ENCODE data around the gene CROCC2. TPM values are rescaled to one million over a fixed set of nuclear protein-coding genes. Genes with fewer than 3 reads are reported as not detected.
A peak's percentile ranks its signal among the peaks of the same experiment; 100 is the strongest.

The CROCC2 gene
- total and polyA plus RNA-seq, 2 of the 13 experiments (the other 11 are each of a cell fraction or from before 2014, with no cell fraction given), result not detected

- TF ChIP-seq ZBTB37 (CRISPR knock-in tag; IDR thresholded peaks at IDR 0.05) (no peak), HNF4A (CRISPR knock-in tag; IDR thresholded peaks at IDR 0.05) (peak; percentile 84), THAP8 (CRISPR knock-in tag; IDR thresholded peaks at IDR 0.05; ENCODE audit: borderline replicate concordance) (0 out of 2 replicates have a peak, but pooled peaks have one; percentile 41), ZNF747 (CRISPR knock-in tag; IDR thresholded peaks at IDR 0.05; ENCODE audit: borderline replicate concordance) (no peak; the same call in 1 of the 2 replicates), FOXA3 (CRISPR knock-in tag; IDR thresholded peaks at IDR 0.05) (peak; percentile 50), SMARCE1 (IDR thresholded peaks at IDR 0.05; ENCODE audit: borderline replicate concordance) (no peak), ZNF576 (CRISPR knock-in tag; IDR thresholded peaks at IDR 0.05) (no peak), NFE2L1 (CRISPR knock-in tag; IDR thresholded peaks at IDR 0.05; ENCODE audit: borderline replicate concordance) (no peak), ATF4 (CRISPR knock-in tag; IDR thresholded peaks at IDR 0.05) (peak in 1 of 2 experiments; percentile 63; a peak in 2 of 4 replicates), ZNF557 (CRISPR knock-in tag; IDR thresholded peaks at IDR 0.05) (peak; percentile 64; the same call in 1 of the 2 replicates), STAT5B (CRISPR knock-in tag; IDR thresholded peaks at IDR 0.05) (no peak), PPARG (CRISPR knock-in tag; conservative IDR thresholded peaks at IDR 0.05) (peak; percentile 77), ARID2 (CRISPR knock-in tag; IDR thresholded peaks at IDR 0.05; ENCODE audit: borderline replicate concordance) (no peak), ATF6 (CRISPR knock-in tag; conservative IDR thresholded peaks at IDR 0.05) (no peak), SNRNP70 (IDR thresholded peaks at IDR 0.05; ENCODE audit: low read depth, low read length) (no peak), HDAC6 (IDR thresholded peaks at IDR 0.05; ENCODE audit: low read depth, low read length) (no peak), ATRX (CRISPR knock-in tag; IDR thresholded peaks at IDR 0.05; ENCODE audit: borderline replicate concordance) (no peak), ZFP41 (CRISPR knock-in tag; IDR thresholded peaks at IDR 0.05; ENCODE audit: borderline replicate concordance) (peak; percentile 37; the same call in 1 of the 2 replicates), SIN3B (IDR thresholded peaks at IDR 0.05; ENCODE audit: low read length) (no peak), ZNF546 (CRISPR knock-in tag; conservative IDR thresholded peaks at IDR 0.05) (no peak), ZZZ3 (CRISPR knock-in tag; IDR thresholded peaks at IDR 0.05; ENCODE audit: borderline replicate concordance) (no peak; the same call in 1 of the 2 replicates), FOXA1 (IDR thresholded peaks at IDR 0.05) (no peak), FOXA1 (CRISPR knock-in tag; IDR thresholded peaks at IDR 0.05) (peak; percentile 55; the same call in 1 of the 2 replicates), HOXA3 (CRISPR knock-in tag; IDR thresholded peaks at IDR 0.05) (peak; percentile 54; the same call in 1 of the 2 replicates), ZNF431 (CRISPR knock-in tag; IDR thresholded peaks at IDR 0.05; ENCODE audit: borderline replicate concordance, low read depth) (no peak)
Measured at GRCh38 chr2:240868286-240869108, 37.6 kb upstream of the CROCC2 start, which contains the start of gene AGXT (continued).

Data from HepG2 (cell line).